HG03575 (cell line): ENCODE data around the gene SLC9C1.

Experiments
- ATAC-seq: cut with Tn5 transposase; IDR thresholded peaks from one replicate; pipeline ENCODE4 v1.9.1; 2021; ENCODE audit not compliant: unreplicated experiment, insufficient number of reproducible peaks, low FRiP score; ENCODE audit errors: extremely low read depth

Gene SLC9C1

GRCh38 chr3:112119962-112120836 is 173.8 kb downstream of the SLC9C1 start:
- ATAC-seq: no peak

- ATAC-seq: no peak
Observed at GRCh38 chr3:112117841-112118571, 176.0 kb downstream of the SLC9C1 start.

- no peak for ATAC-seq
Observed at GRCh38 chr3:112117415-112117814, 176.6 kb downstream of the SLC9C1 start.

- ATAC-seq: no peak
Observed at GRCh38 chr3:112116748-112117186, 177.2 kb downstream of the SLC9C1 start.

GRCh38 chr3:112115806-112116383 is 178.1 kb downstream of the SLC9C1 start:
- ATAC-seq: no peak

GRCh38 chr3:112115161-112115739 is 178.8 kb downstream of the SLC9C1 start:
- ATAC-seq: no peak

GRCh38 chr3:112114576-112115160 is 179.3 kb downstream of the SLC9C1 start:
- no peak for ATAC-seq

- ATAC-seq: peak; percentile 22
Observed at GRCh38 chr3:112111785-112112402, 182.1 kb downstream of the SLC9C1 start.

- no peak for ATAC-seq
Observed at GRCh38 chr3:112109322-112109721, 184.7 kb downstream of the SLC9C1 start.

GRCh38 chr3:112104774-112105173 is 189.2 kb downstream of the SLC9C1 start:
- ATAC-seq: no peak

GRCh38 chr3:112101916-112102315 is 192.1 kb downstream of the SLC9C1 start:
- no peak for ATAC-seq

GRCh38 chr3:112097378-112097777 is 196.6 kb downstream of the SLC9C1 start:
- ATAC-seq: no peak

- no peak for ATAC-seq
Observed at GRCh38 chr3:112096176-112096575, 197.8 kb downstream of the SLC9C1 start.

GRCh38 chr3:112095731-112096130 is 198.3 kb downstream of the SLC9C1 start:
- no peak for ATAC-seq

GRCh38 chr3:112093180-112093522 is 200.9 kb downstream of the SLC9C1 start:
- ATAC-seq: no peak

- ATAC-seq: no peak
Observed at GRCh38 chr3:112092496-112093179, 201.4 kb downstream of the SLC9C1 start.

GRCh38 chr3:112090887-112091586 is 203.0 kb downstream of the SLC9C1 start:
- ATAC-seq: no peak
